ENCODE measurements around the gene DNASE1.
A peak's percentile ranks its signal among the peaks of the same experiment; 100 is the strongest.

DNASE1 gene

GRCh38 chr16:3665508-3665907, 11.0 kb downstream of the DNASE1 start:
- ATAC-seq: peak in 1 of 2 donors; percentile 38

GRCh38 chr16:3668626-3669025, 14.1 kb downstream of the DNASE1 start:
- no peak for ATAC-seq

- no peak for ATAC-seq
Observed at GRCh38 chr16:3669082-3669481, 14.6 kb downstream of the DNASE1 start.

DNA sequence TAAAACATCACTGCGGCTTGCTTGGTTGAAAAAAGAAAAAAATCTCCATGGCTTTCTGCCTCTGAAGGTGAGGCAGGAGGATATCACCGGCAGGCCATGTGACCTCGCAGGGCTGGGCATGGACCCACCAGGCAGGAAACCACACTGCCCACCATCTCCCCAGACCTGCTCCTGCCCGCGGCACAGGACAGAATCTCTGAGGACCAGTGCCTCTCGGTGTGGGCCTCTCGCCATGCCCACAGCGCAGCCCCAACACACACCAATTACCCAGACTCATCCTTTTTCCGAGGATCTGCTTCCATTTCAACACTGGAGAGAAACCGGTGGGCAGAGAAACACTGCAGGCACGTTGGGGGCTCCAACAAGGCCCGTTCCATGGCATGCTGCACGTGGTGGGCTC, 16.2 kb downstream of the DNASE1 start:
- ATAC-seq: no peak

DNA sequence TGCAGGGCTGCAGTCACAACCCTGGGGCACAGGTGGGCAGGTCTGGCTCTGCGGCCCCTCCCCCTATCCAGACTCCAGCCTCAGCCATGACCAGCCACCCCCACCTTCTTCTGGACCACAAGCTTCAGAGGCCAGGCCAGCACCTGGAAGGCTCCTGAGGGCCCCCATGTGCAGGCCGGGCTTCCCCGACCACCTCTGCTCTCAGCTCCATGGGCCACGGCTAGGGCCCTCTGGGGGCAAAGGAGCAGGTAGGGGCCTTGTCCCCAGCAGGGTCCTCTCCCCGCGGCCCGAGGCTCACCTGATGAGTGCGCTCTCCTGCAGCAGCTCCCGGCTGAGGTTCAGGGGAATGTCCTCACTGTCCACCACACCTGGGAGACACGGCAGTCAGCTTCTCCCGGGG, 16.9 kb downstream of the DNASE1 start:
- ATAC-seq: no peak

GRCh38 chr16:3672571-3673041, 18.1 kb downstream of the DNASE1 start:
- no peak for ATAC-seq

DNA sequence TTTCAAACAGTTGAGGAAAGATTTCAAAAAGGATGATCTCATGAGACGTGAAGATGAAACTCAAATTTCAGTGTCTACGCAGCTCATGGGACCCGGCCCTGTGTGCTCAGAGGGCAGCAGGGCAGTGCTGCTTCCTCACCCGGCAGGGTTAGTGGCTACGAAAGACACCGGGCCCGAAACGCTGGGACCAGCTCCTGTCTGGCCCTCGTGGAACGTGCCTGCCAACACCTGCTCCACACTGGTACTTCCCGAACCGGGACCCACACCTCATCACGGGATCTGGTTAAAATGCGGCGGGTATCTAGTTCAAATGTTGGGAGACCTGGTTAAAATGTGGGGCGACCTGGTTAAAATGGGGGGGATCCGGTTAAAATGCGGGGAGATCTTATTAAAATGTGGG, 18.7 kb downstream of the DNASE1 start:
- no peak for ATAC-seq

DNA sequence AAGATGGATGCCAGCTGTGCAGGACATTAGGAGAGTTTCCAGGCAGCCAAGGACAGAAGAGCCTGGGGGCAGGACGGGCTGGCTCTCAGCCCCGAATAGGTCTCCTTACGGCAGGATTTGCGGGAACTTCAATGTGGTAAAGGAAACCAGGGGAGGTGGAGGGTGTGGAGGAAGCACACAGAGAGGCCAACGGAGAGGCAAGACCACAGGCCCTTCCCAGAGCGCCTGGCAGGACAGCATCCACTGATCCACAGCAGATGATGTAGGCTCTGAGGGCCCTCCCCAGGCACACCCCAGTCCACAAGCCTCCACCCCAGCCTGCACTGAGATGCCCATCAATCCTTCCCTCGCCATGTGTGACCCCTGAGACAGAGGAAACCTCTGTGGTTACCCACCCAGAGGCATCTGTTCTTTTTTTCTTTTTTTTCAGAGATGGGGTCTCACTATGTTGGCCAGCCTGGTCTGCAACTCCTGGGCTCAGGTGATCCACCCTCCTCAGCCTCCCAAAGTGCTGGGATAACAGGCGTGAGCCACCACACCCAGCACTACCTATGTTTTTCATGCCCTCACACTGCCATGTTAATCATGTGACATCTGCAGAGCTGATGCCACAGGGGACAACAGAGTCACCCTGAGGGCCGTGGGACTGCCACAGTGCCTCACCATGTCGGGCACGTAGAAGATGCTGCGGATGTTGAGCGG, 19.3 kb downstream of the DNASE1 start:
- ATAC-seq: no peak

DNA sequence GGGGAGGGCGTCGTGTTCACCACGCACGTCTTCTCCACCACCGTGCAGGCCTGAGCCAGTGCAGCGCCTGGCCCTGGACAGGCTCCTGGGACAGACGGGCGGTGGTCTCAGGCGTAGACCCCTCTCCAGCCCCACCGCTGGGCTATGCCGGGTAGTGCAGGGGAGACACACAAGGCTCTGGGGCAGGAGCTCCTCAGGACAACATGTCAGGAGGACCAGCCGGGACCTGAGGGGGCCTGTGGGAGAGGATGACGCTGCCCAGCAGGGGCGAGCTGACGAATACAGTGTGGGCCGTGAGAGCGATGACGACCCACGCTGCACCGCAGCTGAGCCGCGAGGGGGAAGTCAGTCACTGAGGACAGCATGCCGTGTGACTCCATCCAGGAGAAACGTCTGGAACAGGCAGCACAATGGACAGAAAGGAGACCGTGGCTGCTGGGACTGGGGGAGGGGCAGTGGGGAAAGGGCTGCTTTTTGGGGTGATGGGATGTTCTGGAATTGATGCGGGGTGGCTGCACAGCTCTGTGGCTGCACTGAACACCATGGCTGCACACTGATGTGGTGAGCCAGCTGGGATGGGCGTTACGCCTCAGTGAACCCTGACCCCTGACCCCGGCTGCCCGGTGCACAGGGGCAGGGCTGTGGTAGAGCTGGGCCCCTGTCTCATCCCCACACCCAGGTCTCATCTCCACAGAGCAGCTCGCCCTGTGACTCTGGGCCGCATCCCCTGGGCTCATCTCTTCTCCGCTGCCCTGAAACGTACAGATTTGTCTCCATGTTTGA, 20.2 kb downstream of the DNASE1 start:
- no peak for ATAC-seq

DNA sequence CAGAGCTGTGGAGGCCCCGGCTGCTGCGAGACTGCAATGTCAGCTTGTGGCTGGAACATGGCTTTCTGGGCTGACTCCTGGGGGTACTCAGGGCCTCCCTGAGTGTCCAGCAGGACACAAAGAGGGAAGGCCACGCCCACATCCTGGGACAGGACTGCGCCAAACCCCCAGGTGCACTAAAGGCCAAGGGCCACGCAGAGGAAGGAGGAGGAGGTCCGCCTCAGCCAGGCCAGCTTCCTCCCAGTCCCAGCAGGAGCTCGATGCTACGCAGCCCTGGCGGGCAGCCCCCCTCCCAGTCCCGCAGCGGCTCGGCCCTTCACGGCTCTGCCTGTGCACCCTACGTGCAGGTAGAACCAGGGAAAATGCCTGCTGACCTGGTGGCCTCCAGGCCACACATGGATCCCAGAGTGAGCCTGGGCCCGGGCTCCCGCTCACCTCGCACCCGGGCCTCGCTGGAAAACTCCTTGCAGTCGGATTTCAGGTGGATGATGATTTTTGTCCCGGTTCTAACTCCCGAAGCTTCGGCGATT, 21.2 kb downstream of the DNASE1 start:
- no peak for ATAC-seq

DNA sequence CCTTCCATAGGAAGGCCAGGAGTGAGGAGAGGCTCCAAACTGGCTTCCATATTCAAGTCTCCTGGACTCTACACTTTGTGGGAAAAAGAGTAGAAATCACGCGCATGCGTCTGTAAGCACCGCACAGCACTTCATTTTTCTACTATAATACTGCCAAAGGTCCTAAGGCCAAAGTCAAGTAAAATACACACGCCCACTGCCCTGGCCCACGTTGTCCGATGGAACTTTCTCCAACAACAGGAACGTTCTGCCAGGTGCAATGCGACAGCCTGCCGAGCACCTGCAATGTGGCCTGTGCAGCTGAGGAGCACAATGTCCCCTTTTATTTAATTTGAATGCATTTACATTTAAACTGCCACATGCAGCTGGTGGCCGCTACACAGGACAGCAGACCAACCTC, 23.5 kb downstream of the DNASE1 start:
- no peak for ATAC-seq

- no peak for ATAC-seq
Observed at GRCh38 chr16:3681206-3681605, 26.7 kb downstream of the DNASE1 start.

DNA sequence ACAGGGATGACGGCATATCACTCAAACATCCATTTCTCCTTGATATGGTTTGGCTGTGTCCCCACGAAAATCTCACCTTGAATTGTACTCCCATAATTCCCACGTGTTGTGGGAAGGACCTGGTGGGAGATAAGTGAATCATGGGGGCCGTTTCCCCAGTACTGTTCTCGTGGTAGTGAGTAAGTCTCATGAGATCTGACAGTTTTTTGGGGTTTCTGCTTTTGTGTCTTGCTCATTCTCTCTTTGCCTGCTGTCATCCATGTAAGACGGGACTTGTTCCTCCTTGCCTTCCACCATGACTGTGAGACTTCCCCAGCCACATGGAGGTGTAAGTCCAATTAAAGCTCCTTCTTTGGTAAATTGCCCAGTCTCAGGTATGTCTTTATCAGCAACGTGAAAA, 32.5 kb downstream of the DNASE1 start:
- no peak for ATAC-seq

GRCh38 chr16:3687792-3688191, 33.3 kb downstream of the DNASE1 start:
- ATAC-seq: no peak

GRCh38 chr16:3689731-3690130, 35.2 kb downstream of the DNASE1 start:
- no peak for ATAC-seq

- peak; percentile 95 for ATAC-seq
Observed at GRCh38 chr16:3690470-3690928, 36.0 kb downstream of the DNASE1 start.

GRCh38 chr16:3690980-3691720, 36.7 kb downstream of the DNASE1 start:
- ATAC-seq: no peak

DNA sequence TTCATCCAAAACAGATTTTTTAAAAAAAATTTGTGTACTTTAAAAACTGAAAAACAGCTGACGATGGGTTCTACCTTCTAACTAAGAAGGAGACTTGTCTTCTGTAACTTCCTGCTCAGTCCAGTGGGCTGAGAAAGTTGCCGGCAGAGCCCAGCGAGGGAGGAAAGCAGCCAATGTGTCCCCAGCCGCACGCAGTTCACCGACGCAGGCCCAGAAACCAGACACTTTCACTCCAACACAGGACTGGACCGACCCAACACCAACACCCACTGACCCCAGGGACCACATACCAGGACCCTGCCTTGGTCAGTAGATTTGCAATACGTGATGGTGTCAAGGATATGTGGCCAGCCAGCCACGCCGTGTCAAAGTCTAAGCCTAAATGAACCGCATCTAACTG, 37.3 kb downstream of the DNASE1 start:
- no peak for ATAC-seq

- ATAC-seq: no peak
Observed at GRCh38 chr16:3694051-3694450, 39.6 kb downstream of the DNASE1 start.

- ATAC-seq: no peak
Observed at GRCh38 chr16:3695610-3696369, 41.3 kb downstream of the DNASE1 start.

DNA sequence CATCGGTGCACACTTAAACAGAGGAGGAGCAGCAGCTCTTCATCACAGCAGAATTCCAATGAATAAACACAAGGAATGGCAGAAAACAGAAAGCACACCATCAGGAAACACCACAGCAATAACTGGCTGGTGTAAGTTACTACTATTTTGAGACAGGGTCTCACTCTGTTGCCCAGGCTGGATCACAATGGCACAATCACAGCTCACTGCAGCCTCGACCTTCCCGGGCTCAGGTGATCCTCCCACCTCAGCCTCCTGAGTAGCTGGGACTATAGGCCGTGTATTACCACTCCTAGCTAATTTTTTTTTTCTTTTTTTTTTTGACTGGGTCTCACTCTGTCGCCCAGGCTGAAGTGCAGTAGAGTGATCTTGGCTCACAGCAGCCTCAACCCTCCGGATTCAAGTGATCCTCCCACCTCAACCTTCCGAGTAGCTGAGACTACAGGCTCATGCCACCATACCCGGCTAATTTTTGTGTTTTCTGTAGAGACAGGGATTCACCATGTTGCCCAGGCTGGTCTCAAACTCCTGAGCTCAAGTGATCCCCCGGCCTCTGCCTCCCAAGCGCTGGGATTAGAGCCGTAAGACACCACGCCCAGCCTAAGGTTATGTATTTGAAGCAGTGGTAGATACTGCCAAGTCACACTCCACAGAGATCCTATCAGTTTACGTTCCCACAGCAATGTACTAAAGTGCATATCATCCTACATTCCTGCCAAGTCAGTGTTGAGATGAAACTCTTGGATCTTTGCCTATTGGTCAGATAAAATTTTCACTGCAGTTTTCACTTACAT, 42.1 kb downstream of the DNASE1 start:
- ATAC-seq: no peak

GRCh38 chr16:3698941-3699340, 44.5 kb downstream of the DNASE1 start:
- no peak for ATAC-seq
